Stimulated activated naive CD8-positive, alpha-beta T cell treated with anti-CD3 and anti-CD28 coated beads, Interleukin-15, Interleukin-2, amounts not matched to agents 100 U/mL and 50 U/mL, for 24 hours (primary cell): Measurements from ENCODE around the gene DSCAM.

ENCODE experiments used
- ATAC-seq: fragments of 150-1000 bp; cut with Tn5 transposase; one replicate; pipeline ENCODE4 v1.10.0; 2021
- DNase-seq: peaks from one replicate; pipeline ENCODE4 v3.0.0; 2021

DSCAM gene

GRCh38 chr21:40120940-40121575 is 725.9 kb downstream of the DSCAM start:
- ATAC-seq (no peak), DNase-seq (no peak)

GRCh38 chr21:40118527-40118926 is 728.4 kb downstream of the DSCAM start:
- no peak for ATAC-seq
- DNase-seq: no peak

DNA sequence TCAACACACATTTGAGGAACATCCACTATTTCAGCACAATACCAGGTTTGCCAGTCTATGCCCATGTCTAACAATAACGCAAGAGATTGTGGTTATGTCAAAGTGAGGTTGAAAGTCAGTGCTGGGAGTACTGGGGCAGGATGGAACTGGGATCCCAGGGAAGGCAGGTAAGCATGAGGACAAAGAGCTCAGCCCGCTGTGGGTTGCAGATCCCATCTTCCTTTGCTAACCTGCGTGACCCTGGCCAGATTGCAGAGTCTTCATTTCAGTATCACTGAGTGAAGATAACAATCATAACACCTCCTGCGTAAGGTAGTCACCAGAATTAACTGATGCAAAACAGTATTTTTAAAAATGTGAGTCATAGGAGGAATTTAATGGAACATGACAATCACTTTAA is 729.7 kb downstream of the DSCAM start:
- DNase-seq (no peak), ATAC-seq (no peak)

GRCh38 chr21:40115775-40116174 is 731.2 kb downstream of the DSCAM start:
- no peak for DNase-seq
- no peak for ATAC-seq

- ATAC-seq (no peak), DNase-seq (no peak)
Observed at GRCh38 chr21:40102682-40103081, 744.3 kb downstream of the DSCAM start.

DNA sequence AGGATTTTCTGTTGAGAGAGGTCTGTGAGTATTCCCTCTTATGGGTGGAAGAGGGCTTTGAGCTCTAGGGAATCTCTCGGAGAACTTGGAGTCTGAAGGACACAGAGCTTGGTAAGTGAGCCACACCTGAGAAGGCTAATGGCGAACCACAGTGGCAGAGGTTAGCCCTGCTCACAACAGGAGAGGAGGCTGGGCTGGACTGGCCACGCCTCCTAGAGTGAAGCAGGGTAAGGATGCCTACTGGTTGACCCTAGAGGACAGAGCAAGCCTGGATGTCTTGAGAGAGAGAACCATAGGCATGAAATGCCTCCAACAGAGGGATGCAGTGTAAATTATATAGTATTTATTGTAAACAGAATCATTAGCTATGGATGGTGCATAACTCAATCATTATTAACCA is 747.1 kb downstream of the DSCAM start:
- ATAC-seq (no peak), DNase-seq (no peak)

DNA sequence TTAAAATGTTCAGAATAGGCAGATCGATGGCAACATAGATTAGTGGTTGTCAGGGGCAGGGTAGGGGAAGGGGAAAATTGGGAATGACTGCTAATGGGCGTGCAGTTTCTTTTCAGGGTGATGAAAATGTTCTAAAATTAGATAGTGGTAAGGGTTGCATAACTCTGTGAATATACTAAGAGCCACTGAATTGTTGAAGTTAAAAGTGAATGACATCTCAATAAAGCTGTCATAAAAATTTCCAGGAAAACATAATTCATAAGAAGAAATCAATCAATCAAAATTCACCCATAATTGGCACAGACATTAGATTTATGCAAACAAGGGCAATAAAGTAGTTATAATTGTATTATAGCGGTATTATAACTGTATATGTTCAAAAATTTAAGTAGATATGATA is 751.5 kb downstream of the DSCAM start:
- DNase-seq (no peak), ATAC-seq (no peak)

GRCh38 chr21:40080385-40080784 is 766.6 kb downstream of the DSCAM start:
- DNase-seq: no peak
- ATAC-seq: no peak

DNA sequence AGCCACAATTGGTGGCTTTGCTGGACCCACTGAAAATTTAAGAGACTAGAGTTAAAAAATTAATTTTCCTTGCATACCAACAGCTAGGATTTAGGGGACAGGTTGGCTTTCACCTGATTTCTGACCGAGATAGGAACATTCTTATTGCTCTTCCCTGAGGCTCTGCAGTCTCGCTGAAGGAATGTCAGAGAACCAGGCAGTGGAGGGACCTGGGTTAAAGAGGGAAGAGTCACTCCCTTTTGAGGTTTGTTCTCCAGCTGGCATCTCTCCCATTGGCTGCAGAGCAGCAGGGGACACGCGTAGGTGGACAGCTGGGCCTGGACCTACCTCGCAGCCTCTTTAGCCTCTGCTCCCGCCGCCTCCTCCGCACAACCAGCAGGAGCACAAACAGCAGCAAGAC is 772.2 kb downstream of the DSCAM start:
- DNase-seq (no peak), ATAC-seq (no peak)

DNA sequence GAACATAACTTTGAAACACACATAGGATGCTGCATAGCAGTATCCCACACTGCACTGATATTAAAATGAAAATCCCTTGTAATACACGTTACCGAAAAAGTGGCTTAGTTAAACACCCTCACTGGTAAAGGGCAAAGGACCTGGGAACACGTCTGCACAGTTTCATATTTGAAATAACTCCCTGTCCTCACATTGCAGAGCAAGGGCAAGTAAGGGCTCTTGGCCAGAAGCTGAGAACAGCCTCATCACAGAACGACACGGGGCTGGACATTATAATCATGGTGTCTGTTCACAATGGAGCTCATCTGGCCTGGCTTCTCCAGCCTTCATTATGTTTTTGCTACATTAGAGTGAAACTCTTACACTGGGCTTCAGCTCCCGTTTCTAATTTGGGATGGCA is 772.8 kb downstream of the DSCAM start:
- DNase-seq: no peak
- no peak for ATAC-seq

GRCh38 chr21:40073642-40074041 is 773.3 kb downstream of the DSCAM start:
- ATAC-seq (no peak), DNase-seq (no peak)

DNA sequence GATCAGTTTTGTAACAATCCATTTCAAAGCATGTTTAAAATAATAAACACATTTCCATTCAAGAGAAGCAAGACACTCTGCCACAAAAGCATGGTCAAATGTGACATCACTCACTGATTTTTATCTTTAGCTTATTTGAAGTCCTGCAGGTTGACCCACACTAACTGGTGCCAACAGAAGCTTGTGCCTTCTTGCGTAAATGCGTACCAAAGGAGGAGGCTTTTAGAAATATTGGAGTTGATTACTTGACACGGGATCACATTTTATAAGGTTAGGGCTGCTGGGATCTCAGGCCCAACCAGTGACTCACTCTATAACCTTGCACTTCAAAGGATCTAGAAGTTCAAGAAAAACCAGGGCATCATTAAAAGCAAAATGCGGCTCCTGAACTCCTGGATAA is 776.1 kb downstream of the DSCAM start:
- DNase-seq (no peak), ATAC-seq (no peak)

DNA sequence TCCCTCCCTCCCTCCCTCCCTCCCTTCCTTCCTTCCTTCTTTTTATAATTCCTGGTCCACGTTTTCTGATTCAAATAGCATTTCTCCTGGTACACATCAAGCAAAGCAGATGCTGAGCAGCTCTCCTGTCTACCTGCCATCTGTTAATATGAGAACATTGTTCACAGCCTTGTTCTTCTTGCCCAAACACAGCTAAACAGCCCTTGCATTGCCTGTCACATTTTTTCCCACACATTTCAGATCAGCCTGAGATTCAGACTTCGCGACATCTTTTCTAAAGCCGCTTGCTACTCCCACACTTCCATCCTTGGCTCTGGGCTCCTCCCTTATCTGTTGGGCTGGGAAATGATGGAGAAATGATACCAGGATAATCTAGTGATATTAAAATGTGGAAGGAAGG is 779.2 kb downstream of the DSCAM start:
- ATAC-seq (no peak), DNase-seq (no peak)

DNA sequence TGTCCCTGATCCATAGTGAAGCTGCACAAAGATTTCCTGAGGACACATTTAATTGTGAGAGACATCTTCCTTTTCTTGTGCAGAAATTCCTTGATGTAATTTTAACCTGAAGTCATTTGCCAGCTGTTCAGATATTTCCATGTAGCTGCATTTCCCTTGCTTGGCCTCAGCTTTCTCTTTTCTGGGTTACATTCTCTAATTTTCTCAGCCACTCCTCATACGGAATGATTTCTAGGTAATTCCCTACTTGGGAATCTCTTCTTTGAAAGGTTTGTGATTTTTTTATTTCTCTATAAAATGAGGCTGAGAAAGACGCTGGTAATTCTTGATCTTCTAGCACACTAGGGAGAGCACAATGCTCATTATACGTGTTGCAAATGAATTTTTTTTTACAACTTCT is 780.7 kb downstream of the DSCAM start:
- DNase-seq (no peak), ATAC-seq (no peak)

GRCh38 chr21:40060083-40060677 is 786.8 kb downstream of the DSCAM start:
- DNase-seq (no peak), ATAC-seq (no peak)

DNA sequence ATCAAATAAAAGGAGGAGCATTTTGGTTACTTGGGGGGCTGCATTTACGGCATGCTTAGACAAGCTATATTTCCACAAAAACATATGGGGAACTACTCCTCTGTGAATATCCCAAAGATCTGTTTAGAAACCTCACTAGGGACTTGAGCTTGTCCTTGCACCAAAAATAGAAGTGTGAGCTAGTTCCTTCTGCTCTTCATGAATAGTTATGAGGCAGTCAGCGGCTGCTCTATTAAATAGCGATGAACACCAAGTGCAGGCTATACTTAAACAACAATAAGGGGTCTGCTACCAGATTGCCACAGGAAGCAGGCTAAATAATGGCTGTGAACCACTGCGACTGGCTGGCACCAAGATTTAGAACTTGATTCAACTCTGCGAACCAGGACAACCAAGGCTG is 789.6 kb downstream of the DSCAM start:
- ATAC-seq (no peak), DNase-seq (no peak)

- ATAC-seq: no peak
Observed at GRCh38 chr21:40056031-40056430, 790.9 kb downstream of the DSCAM start.

DNA sequence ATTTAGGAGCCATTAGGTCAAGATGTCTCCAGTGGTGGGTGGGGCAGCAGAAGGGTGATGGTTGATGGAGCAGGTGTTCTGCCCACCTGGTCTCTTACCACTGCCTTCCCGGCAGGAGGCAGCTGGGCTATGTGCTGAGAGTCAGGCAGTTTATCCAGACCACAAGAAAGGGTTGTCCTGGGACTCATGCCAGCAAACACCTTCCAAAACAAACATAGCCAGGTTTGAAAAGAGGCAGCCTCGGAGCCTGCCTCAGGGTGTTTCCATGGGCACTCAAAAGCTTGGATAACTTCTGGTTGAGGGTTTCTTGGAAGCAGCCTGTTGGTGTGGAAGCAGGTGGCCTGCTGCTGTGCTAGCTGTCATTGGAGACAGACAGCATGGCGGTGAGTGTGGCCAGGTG is 792.6 kb downstream of the DSCAM start:
- no peak for DNase-seq
- ATAC-seq: no peak

More at GRCh38 chr21:40056031-40056430, 790.9 kb downstream of the DSCAM start:
- DNase-seq: no peak

DNA sequence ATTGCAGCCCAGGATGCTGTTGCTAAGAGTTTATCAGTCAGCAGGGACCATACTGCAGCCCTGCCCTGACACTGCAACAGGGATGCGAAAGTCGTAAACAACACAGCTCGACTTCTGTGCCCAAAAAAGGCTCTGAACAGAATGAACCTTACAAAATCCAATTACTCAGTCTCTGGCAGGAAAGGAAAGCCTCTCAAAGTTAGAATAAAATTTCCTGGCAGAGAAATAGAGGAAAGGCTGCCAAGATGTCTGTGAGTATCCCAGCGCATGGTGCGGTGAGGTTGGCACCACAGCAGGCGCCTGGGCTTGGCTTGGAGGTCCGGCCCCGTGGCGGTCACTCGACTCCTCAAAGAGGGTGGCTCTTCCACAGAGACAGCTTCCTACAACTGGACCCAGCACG is 794.0 kb downstream of the DSCAM start:
- no peak for DNase-seq
- no peak for ATAC-seq

DNA sequence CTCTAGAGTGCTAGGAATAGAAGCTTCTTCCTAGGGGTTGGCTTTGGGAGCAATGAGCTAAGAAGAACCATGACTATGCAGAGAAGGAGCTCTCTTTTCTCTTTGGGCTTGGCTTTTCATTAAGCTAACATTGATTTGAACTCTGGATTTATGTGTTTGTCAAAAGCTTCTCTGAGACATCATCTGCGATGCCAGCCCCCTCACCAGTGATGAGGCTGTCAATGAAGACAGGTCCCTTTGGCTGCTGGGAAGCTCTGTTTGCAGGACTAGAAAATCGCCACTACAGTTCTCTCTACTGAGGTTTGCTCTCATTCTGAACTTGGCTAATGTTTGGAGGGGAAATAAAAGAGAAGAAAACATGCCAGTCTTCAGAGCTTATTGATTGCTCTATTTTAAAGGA is 794.7 kb downstream of the DSCAM start:
- ATAC-seq (no peak), DNase-seq (no peak)

- DNase-seq (no peak), ATAC-seq (no peak)
Observed at GRCh38 chr21:40051801-40052200, 795.2 kb downstream of the DSCAM start.

- ATAC-seq: no peak
- DNase-seq: no peak
Observed at GRCh38 chr21:40049931-40050290, 797.0 kb downstream of the DSCAM start.

GRCh38 chr21:40049031-40049930 is 797.7 kb downstream of the DSCAM start:
- DNase-seq: no peak
- ATAC-seq: no peak
